ENCODE measurements around the gene LAMB1.

The LAMB1 gene

GRCh38 chr7:107877731-107878382, 125.1 kb downstream of the LAMB1 start:
- no peak for DNase-seq (ENCODE audit: low read depth in 2 of 2)

DNA sequence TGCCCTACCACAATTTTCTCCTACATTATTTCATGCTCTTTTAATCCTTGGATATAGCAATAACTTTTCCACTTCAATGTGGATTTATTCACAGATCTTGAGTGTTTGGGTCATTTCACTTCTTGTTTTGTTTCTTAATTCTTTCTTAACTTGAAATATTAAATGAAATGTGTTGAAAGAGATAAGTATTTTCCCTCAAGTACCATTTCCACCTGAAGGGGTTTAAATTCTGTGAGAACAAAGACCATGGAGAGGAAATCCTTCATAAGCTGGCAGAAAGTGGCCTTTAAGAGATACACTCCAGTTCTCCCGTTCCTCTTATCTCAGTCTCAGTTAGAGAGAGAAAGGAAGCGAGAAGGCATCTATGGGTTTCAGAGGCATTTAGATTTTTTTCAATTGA, 126.0 kb downstream of the LAMB1 start:
- no peak for DNase-seq (ENCODE audit: low read depth in 2 of 2)

GRCh38 chr7:107874605-107875446, 128.1 kb downstream of the LAMB1 start:
- DNase-seq (ENCODE audit: low read depth in 2 of 2) = peak in 1 of 2 experiments; percentile 31

DNA sequence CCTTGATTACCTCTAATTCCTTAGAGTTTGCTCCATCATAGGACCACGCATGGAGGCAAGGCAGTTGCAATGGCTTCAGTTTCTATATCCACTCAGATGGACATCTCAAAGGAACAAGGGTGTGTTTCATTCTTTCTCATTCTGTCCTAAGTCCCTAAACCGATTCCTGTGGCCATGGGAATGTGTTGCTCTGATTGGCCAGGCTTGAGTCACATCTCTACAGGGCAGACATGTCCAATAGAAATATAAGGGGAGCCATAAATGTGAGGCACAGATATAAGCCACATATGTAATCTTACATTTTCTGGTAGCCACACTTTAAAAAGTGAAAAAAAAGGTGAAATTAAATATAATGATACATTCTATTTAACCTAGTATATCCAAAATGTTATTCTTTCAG, 128.8 kb downstream of the LAMB1 start:
- DNase-seq (ENCODE audit: low read depth in 2 of 2) = no peak
